ENCODE measurements around the gene MBTPS1.

The MBTPS1 gene

GRCh38 chr16:84155226-84155625 is 38.5 kb upstream of the MBTPS1 start:
- Histone ChIP-seq H3K4me3 (IDR thresholded peaks at IDR 0.05; ENCODE audit: insufficient read depth, low read depth, low read length) (no peak overlapping the region), H4K20me1 (ENCODE audit: insufficient read depth) (no peaks in the 10 kb centered on the region), H3K79me2 (ENCODE audit: insufficient read depth, low read depth) (no peaks in the 10 kb centered on the region), H3K4me1 (ENCODE audit: low read depth, poor library complexity, severe bottlenecking) (no peaks in the 10 kb centered on the region), H3K27me3 (ENCODE audit: insufficient read depth, low read depth) (no peaks in the 10 kb centered on the region), H2AFZ (ENCODE audit: low read depth) (no peak overlapping the region), H3K4me2 (no peak overlapping the region), H3K9ac (no peak overlapping the region), H3K27ac (no peak overlapping the region), H3K36me3 (ENCODE audit: insufficient read depth) (no peaks in the 10 kb centered on the region)
- TF ChIP-seq CTCF (conservative IDR thresholded peaks at IDR 0.05; ENCODE audit: low read depth, low read length): no peak

- no peak for TF ChIP-seq CTCF (conservative IDR thresholded peaks at IDR 0.05; ENCODE audit: low read depth, low read length)
- Histone ChIP-seq H4K20me1 (ENCODE audit: insufficient read depth) (no peaks in the 10 kb centered on the region), H3K36me3 (ENCODE audit: insufficient read depth) (no peaks in the 10 kb centered on the region), H3K27ac (no peak overlapping the region), H3K4me1 (ENCODE audit: low read depth, poor library complexity, severe bottlenecking) (no peaks in the 10 kb centered on the region), H2AFZ (ENCODE audit: low read depth) (no peak overlapping the region), H3K27me3 (ENCODE audit: insufficient read depth, low read depth) (no peaks in the 10 kb centered on the region), H3K4me2 (no peak overlapping the region), H3K4me3 (IDR thresholded peaks at IDR 0.05; ENCODE audit: insufficient read depth, low read depth, low read length) (no peak overlapping the region), H3K9ac (no peak overlapping the region), H3K79me2 (ENCODE audit: insufficient read depth, low read depth) (no peaks in the 10 kb centered on the region)
Observed at GRCh38 chr16:84153660-84154214, 37.0 kb upstream of the MBTPS1 start.

GRCh38 chr16:84150926-84151325 is 34.2 kb upstream of the MBTPS1 start:
- no peak overlapping the region for H3K4me2 ChIP-seq
- no peak overlapping the region for H3K9ac ChIP-seq
- H3K4me3 ChIP-seq (IDR thresholded peaks at IDR 0.05; ENCODE audit: insufficient read depth, low read depth, low read length): no peak overlapping the region
- H3K27me3 ChIP-seq (ENCODE audit: insufficient read depth, low read depth): no peaks in the 10 kb centered on the region
- H4K20me1 ChIP-seq (ENCODE audit: insufficient read depth): no peaks in the 10 kb centered on the region
- no peak for TF ChIP-seq CTCF (conservative IDR thresholded peaks at IDR 0.05; ENCODE audit: low read depth, low read length)
- H2AFZ ChIP-seq (ENCODE audit: low read depth): no peak overlapping the region
- H3K36me3 ChIP-seq (ENCODE audit: insufficient read depth): no peaks in the 10 kb centered on the region
- H3K4me1 ChIP-seq (ENCODE audit: low read depth, poor library complexity, severe bottlenecking): no peaks in the 10 kb centered on the region
- no peak overlapping the region for H3K27ac ChIP-seq
- no peaks in the 10 kb centered on the region for H3K79me2 ChIP-seq (ENCODE audit: insufficient read depth, low read depth)

GRCh38 chr16:84144859-84145639 is 28.3 kb upstream of the MBTPS1 start, which contains the start of the genes DNAAF1 and HSDL1:
TSS of gene DNAAF1 (plus strand) at chr16:84145308. CDS start at chr16:84145441, 133 bp downstream.
TSS of gene HSDL1 (minus strand) at chr16:84145177. CDS start at chr16:84131321, 13,856 bp downstream.
- Histone ChIP-seq H3K27me3 (ENCODE audit: insufficient read depth, low read depth) (no peaks in the 10 kb centered on the region), H3K4me3 (IDR thresholded peaks at IDR 0.05; ENCODE audit: insufficient read depth, low read depth, low read length) (no peak within 1 kb of the TSS), H2AFZ (ENCODE audit: low read depth) (peak within 1 kb of the TSS; percentile 80), H3K4me2 (peak within 1 kb of the TSS; percentile 77), H3K27ac (no peak within 1 kb of the TSS), H3K36me3 (ENCODE audit: insufficient read depth) (no peaks in the 10 kb centered on the region), H3K4me1 (ENCODE audit: low read depth, poor library complexity, severe bottlenecking) (peaks cover 13% of the 10 kb centered on the region), H4K20me1 (ENCODE audit: insufficient read depth) (no peaks in the 10 kb centered on the region), H3K79me2 (ENCODE audit: insufficient read depth, low read depth) (peaks cover 11% of the 10 kb centered on the region; the same call in 1 of the 2 replicates), H3K9ac (peak within 1 kb of the TSS; percentile 22; the same call in 1 of the 2 replicates)
- no peak for TF ChIP-seq CTCF (conservative IDR thresholded peaks at IDR 0.05; ENCODE audit: low read depth, low read length)

All from KMS-11 (cell line).